ENCODE results near the gene LRMDA. TPM values are rescaled to one million over a fixed set of nuclear protein-coding genes. Genes with fewer than 3 reads are reported as not detected.

Gene LRMDA
- total RNA-seq, 1 donor from 2014 or later: 29.9 TPM

GRCh38 chr10:75410132-75411005 is 21.1 kb upstream of the LRMDA start:
- TF ChIP-seq, protein P1, sequence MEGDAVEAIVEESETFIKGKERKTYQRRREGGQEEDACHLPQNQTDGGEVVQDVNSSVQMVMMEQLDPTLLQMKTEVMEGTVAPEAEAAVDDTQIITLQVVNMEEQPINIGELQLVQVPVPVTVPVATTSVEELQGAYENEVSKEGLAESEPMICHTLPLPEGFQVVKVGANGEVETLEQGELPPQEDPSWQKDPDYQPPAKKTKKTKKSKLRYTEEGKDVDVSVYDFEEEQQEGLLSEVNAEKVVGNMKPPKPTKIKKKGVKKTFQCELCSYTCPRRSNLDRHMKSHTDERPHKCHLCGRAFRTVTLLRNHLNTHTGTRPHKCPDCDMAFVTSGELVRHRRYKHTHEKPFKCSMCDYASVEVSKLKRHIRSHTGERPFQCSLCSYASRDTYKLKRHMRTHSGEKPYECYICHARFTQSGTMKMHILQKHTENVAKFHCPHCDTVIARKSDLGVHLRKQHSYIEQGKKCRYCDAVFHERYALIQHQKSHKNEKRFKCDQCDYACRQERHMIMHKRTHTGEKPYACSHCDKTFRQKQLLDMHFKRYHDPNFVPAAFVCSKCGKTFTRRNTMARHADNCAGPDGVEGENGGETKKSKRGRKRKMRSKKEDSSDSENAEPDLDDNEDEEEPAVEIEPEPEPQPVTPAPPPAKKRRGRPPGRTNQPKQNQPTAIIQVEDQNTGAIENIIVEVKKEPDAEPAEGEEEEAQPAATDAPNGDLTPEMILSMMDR (IDR thresholded peaks at IDR 0.05): no peak
- peak overlapping the region; percentile 93 for H3K4me3 ChIP-seq
- DNase-seq (no peak), ATAC-seq (no peak)
- H3K36me3 ChIP-seq: no peaks in the 10 kb centered on the region
- peak overlapping the region; percentile 97 for H3K27ac ChIP-seq
- H3K9me3 ChIP-seq: no peaks in the 10 kb centered on the region
- H3K4me1 ChIP-seq: peaks cover 7% of the 10 kb centered on the region
- intact Hi-C loops (cut with DNase I): no loop called here
- no peaks in the 10 kb centered on the region for H3K27me3 ChIP-seq (ENCODE audit: low read depth)

- Histone ChIP-seq H3K27ac (no peak overlapping the region), H3K36me3 (no peaks in the 10 kb centered on the region), H3K27me3 (ENCODE audit: low read depth) (no peaks in the 10 kb centered on the region), H3K4me1 (peaks cover 7% of the 10 kb centered on the region), H3K4me3 (no peak overlapping the region), H3K9me3 (no peaks in the 10 kb centered on the region)
- intact Hi-C loops (cut with DNase I): no loop called here
- TF ChIP-seq, protein P1 (IDR thresholded peaks at IDR 0.05): no peak
- no peak for DNase-seq
- ATAC-seq: no peak
Measured at GRCh38 chr10:75414527-75414926, 16.9 kb upstream of the LRMDA start.

- no peaks in the 10 kb centered on the region for H3K4me1 ChIP-seq
- TF ChIP-seq, protein P1 (IDR thresholded peaks at IDR 0.05): no peak
- no peak for DNase-seq
- no peaks in the 10 kb centered on the region for H3K9me3 ChIP-seq
- peak; percentile 58 to 68 for ATAC-seq
- H3K4me3 ChIP-seq: no peak overlapping the region
- no peaks in the 10 kb centered on the region for H3K27me3 ChIP-seq (ENCODE audit: low read depth)
- intact Hi-C loops (cut with DNase I): no loop called here
- H3K36me3 ChIP-seq: no peaks in the 10 kb centered on the region
- no peak overlapping the region for H3K27ac ChIP-seq
Measured at GRCh38 chr10:75417522-75417927, 13.9 kb upstream of the LRMDA start.

DNA sequence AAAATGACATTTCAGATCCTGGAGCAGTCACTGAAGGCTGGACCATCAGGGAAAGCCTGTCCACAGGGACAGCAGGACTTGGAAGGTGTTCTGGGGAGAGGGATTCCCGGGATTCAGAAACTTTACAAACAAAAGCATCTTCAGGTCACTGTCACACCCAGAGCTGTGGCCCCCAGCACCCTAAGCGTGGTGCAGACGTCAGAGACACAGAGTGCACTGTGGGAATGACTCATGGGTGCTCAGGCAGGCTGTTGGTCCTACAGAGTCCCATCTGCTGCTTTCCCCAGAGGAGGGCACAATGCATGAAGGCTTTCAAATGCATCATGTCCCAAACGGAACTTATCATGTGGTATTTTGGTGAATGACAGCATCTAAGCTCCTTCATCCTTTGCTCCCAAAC is 13.1 kb upstream of the LRMDA start:
- Histone ChIP-seq H3K4me1 (no peaks in the 10 kb centered on the region), H3K4me3 (no peak overlapping the region), H3K9me3 (no peaks in the 10 kb centered on the region), H3K27me3 (ENCODE audit: low read depth) (no peaks in the 10 kb centered on the region), H3K27ac (no peak overlapping the region), H3K36me3 (no peaks in the 10 kb centered on the region)
- ATAC-seq (no peak), DNase-seq (no peak)
- intact Hi-C loops (cut with DNase I): no loop called here
- TF ChIP-seq, protein P1 (IDR thresholded peaks at IDR 0.05): no peak

DNA sequence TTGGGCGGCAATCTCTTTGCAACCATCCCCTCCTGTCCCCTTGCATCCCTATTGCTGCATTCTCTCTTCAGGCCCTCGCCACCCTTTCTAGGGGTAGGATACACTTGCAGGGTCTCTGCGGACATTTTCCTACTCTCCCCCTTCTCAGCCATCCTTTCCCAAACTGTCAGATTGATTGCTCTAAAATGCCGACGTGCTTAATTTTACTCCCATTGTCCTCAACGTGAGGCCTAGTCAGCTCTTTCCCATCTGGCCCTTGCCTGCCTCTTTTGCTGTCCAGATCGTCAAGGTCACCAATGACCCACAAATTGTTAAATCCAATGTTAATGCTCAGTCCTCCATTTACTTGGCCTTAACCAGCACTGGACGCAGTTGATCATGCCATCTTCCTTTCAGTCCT is 12.7 kb upstream of the LRMDA start:
- DNase-seq: no peak
- no peak overlapping the region for H3K27ac ChIP-seq
- no peak for ATAC-seq
- no peaks in the 10 kb centered on the region for H3K27me3 ChIP-seq (ENCODE audit: low read depth)
- no peaks in the 10 kb centered on the region for H3K36me3 ChIP-seq
- H3K4me3 ChIP-seq: no peak overlapping the region
- H3K9me3 ChIP-seq: no peaks in the 10 kb centered on the region
- no peaks in the 10 kb centered on the region for H3K4me1 ChIP-seq
- intact Hi-C loops (cut with DNase I): no loop called here
- TF ChIP-seq, protein P1 (IDR thresholded peaks at IDR 0.05): no peak
